HepG2 (cell line): Measurements from ENCODE around the gene NUP88. TPM values are rescaled to one million over a fixed set of nuclear protein-coding genes. Genes with fewer than 3 reads are reported as not detected.

Experiments used
- ATAC-seq: fragments of 200-7000 bp; cut with Tn5 transposase; 3 replicates; pipeline ENCODE4 v1.9.1; 2020; ENCODE audit warnings: mild to moderate bottlenecking, moderate library complexity
- BruUV-seq: library from RNA; stranded (reverse); fragments of 400-500 nt; replicated peaks from 2 replicates; lab custom pipeline; 2021; lab: Mats Ljungman, UMichigan
- CTCF ChIA-PET: fragments of 300-600 bp; formaldehyde crosslinking; extraction: SDS; loops from one replicate; lab custom pipeline; 2021; ENCODE audit warnings: low total read pairs, inconsistent platforms, low intra/inter-chr PET ratio; lab: Yijun Ruan, JAX
- POLR2A ChIA-PET: fragments of 350-600 bp; sonication (Branson Sonifier 250); formaldehyde crosslinking; loops from one replicate; lab custom pipeline; 2020; ENCODE audit warnings: antibody characterized with exemption, inconsistent platforms; lab: Yijun Ruan, JAX
- DNase-seq: peaks from one replicate; pipeline ENCODE4 v3.0.0-alpha.2; 2015; ENCODE audit warnings: low spot score
- FAIRE-seq: peaks from 3 replicates; lab custom pipeline; 2011; peaks lifted over from hg19 to GRCh38; lab: Jason Lieb, UNC
- H2AFZ ChIP-seq: one replicate; pipeline ENCODE4 v1.6.1; 2011; ENCODE audit warnings: low read length, inconsistent platforms
- H3K27ac ChIP-seq: fragments of 300-600 bp; 3 replicates; pipeline ENCODE4 v1.8.0; 2011; ENCODE audit warnings: mixed run types, mild to moderate bottlenecking, mixed read lengths, low read length, inconsistent platforms; ENCODE audit not compliant: insufficient read depth; ENCODE audit errors: extremely low read length
- H3K27me3 ChIP-seq, 2 experiments: fragments of 200-600 bp in 1 of 2; 2 replicates in 1 of 2; 3 replicates in 1 of 2; pipeline versions ENCODE4 v1.6.0 to v1.8.0; 2011; ENCODE audit warnings: low read length in 2 of 2, mild to moderate bottlenecking in 2 of 2, moderate library complexity in 2 of 2, inconsistent platforms in 1 of 2; ENCODE audit not compliant: insufficient read depth in 2 of 2, control insufficient read depth in 1 of 2
- H3K36me3 ChIP-seq, 2 experiments: fragments of 200-600 bp in 1 of 2; replicated peaks in 1 of 2; 2 replicates in 1 of 2; 3 replicates in 1 of 2; pipeline versions ENCODE4 v1.5.1 to v1.8.0; 2011; ENCODE audit warnings: low read length in 2 of 2, inconsistent platforms in 1 of 2; ENCODE audit not compliant: insufficient read depth in 2 of 2, control insufficient read depth in 1 of 2
- H3K4me1 ChIP-seq: 2 replicates; pipeline ENCODE4 v1.5.1; 2012; ENCODE audit warnings: low read length, inconsistent platforms; ENCODE audit not compliant: insufficient read depth
- H3K4me2 ChIP-seq: 2 replicates; pipeline ENCODE4 v1.6.0; 2011; ENCODE audit warnings: low read depth, low read length, inconsistent platforms
- H3K4me3 ChIP-seq, 3 experiments: fragments of 200-600 bp in 1 of 3; sonication (generic), shearing (Covaris generic) in 1 of 3; replicated peaks in 1 of 3; 2 replicates each; pipeline ENCODE4 v1.5.1; 2011 to 2016; ENCODE audit warnings: low read length in 3 of 3, inconsistent platforms in 2 of 3, low read depth in 2 of 3, mild to moderate bottlenecking in 2 of 3, control low read depth in 1 of 3, mixed read lengths in 1 of 3; ENCODE audit not compliant: insufficient read depth in 1 of 3
- H3K79me2 ChIP-seq: one replicate; pipeline ENCODE4 v1.6.1; 2011; ENCODE audit warnings: low read length, inconsistent platforms; ENCODE audit not compliant: insufficient read depth
- H3K9ac ChIP-seq: 2 replicates; pipeline ENCODE4 v1.6.0; 2011; ENCODE audit warnings: mild to moderate bottlenecking, low read depth, low read length, inconsistent platforms; ENCODE audit not compliant: insufficient read depth
- H3K9me3 ChIP-seq: 2 replicates; pipeline ENCODE4 v1.5.1; 2012; ENCODE audit warnings: mild to moderate bottlenecking, low read length
- H4K20me1 ChIP-seq: 2 replicates; pipeline ENCODE4 v1.6.0; 2011; ENCODE audit warnings: inconsistent platforms, mild to moderate bottlenecking, low read length, moderate library complexity; ENCODE audit not compliant: insufficient read depth
- BRD4 ChIP-seq: sonication (generic); formaldehyde crosslinking; IDR thresholded peaks from 2 replicates; pipeline ENCODE4 v1.4.0; 2020; ENCODE audit warnings: missing genetic modification reagents
- CTCF ChIP-seq: sonication (generic); formaldehyde crosslinking; IDR thresholded peaks from 2 replicates; pipeline ENCODE4 v1.5.0; 2020; ENCODE audit warnings: mild to moderate bottlenecking, missing genetic modification reagents, moderate library complexity
- DBP ChIP-seq: sonication (generic); formaldehyde crosslinking; IDR thresholded peaks from 2 replicates; pipeline ENCODE4 v1.4.0; 2020; ENCODE audit warnings: missing genetic modification reagents; ENCODE audit errors: not compliant biosample characterization
- KMT2B ChIP-seq: IDR thresholded peaks from 2 replicates; pipeline ENCODE4 v1.6.1; 2016; ENCODE audit warnings: missing genetic modification reagents, missing compliant biosample characterization
- NPAS2 ChIP-seq: sonication (generic); formaldehyde crosslinking; IDR thresholded peaks from 2 replicates; pipeline ENCODE4 v1.8.0; 2022; ENCODE audit warnings: mild to moderate bottlenecking, missing genetic modification reagents, borderline replicate concordance
- SALL1 ChIP-seq: sonication (generic); formaldehyde crosslinking; IDR thresholded peaks from 2 replicates; pipeline ENCODE4 v1.8.0; 2022; ENCODE audit warnings: mild to moderate bottlenecking, missing genetic modification reagents
- ZKSCAN8 ChIP-seq: IDR thresholded peaks from 2 replicates; pipeline ENCODE4 v1.6.1; 2016; ENCODE audit warnings: borderline replicate concordance, missing genetic modification reagents, missing compliant biosample characterization
- ZMYM4 ChIP-seq: sonication (generic); formaldehyde crosslinking; IDR thresholded peaks from 2 replicates; pipeline ENCODE4 v1.8.1; 2023; ENCODE audit warnings: mild to moderate bottlenecking, missing genetic modification reagents
- ZNF256 ChIP-seq: sonication (generic); formaldehyde crosslinking; conservative IDR thresholded peaks from 2 replicates; pipeline ENCODE4 v1.4.0; 2020; ENCODE audit warnings: missing genetic modification reagents
- ZNF777 ChIP-seq: sonication (generic); formaldehyde crosslinking; IDR thresholded peaks from 2 replicates; pipeline ENCODE4 v1.4.0; 2020; ENCODE audit warnings: missing genetic modification reagents
- ZNF878 ChIP-seq: sonication (generic); formaldehyde crosslinking; IDR thresholded peaks from 2 replicates; pipeline ENCODE4 v1.8.1; 2023; ENCODE audit warnings: mild to moderate bottlenecking, missing genetic modification reagents, moderate library complexity
- WGBS: methylation state at CpG from one replicate; pipeline ENCODE4 v1.1.6; 2017; ENCODE audit warnings: low lambda C conversion rate; 5-methylcytosine and 5-hydroxymethylcytosine counted together
- in situ Hi-C: cut with HindIII; loops from 2 replicates; pipeline ENCODE4 v1.10.0; 2017; ENCODE audit warnings: low pct_unique_long_range_greater_than_20kb; ENCODE audit not compliant: extremely low pct_ligation_motif_present
- intact Hi-C: fragments of 100-400 bp; cut with micrococcal nuclease; formaldehyde crosslinking; loops from one replicate; pipeline ENCODE4 v1.10.0; 2022; ENCODE audit not compliant: unreplicated experiment
- polyA plus RNA-seq, 8 experiments: library from polyadenylated mRNA; depleted of rRNA in 3 of 8; stranded (reverse) in 7 of 8; unstranded in 1 of 8; fragments of >200 nt; fragmentation: Illumina TruSeq in 4 of 8; extraction: Trizol in 4 of 8; gene quantifications; 2 replicates each; pipeline versions ENCODE4 v1.2.1 to v1.2.3, GENCODE V29; 2011 to 2016; ENCODE audit warnings: low read depth in 4 of 8, missing spikeins in 1 of 8, mixed read lengths in 1 of 8; ENCODE audit not compliant: insufficient read depth in 1 of 8
- total RNA-seq, 5 experiments: library from RNA; depleted of rRNA; stranded (reverse); fragments of >200 nt; fragmentation: Illumina TruSeq; extraction: Trizol; gene quantifications; 2 replicates each; pipeline ENCODE4 v1.2.3, GENCODE V29; 2016; ENCODE audit warnings: low read depth in 1 of 5
- TF ChIP-seq, protein P1 (sequence below): sonication (generic); formaldehyde crosslinking; IDR thresholded peaks from 2 replicates; pipeline ENCODE4 v1.4.0; 2020; ENCODE audit warnings: missing genetic modification reagents

Gene NUP88
- total and polyA plus RNA-seq, 2 of the 13 experiments (the other 11 are each of a cell fraction or from before 2014, with no cell fraction given): 48.2 to 130 TPM

GRCh38 chr17:5429191-5429887 is 9.9 kb upstream of the NUP88 start (continued):
- TF ChIP-seq, protein P1, sequence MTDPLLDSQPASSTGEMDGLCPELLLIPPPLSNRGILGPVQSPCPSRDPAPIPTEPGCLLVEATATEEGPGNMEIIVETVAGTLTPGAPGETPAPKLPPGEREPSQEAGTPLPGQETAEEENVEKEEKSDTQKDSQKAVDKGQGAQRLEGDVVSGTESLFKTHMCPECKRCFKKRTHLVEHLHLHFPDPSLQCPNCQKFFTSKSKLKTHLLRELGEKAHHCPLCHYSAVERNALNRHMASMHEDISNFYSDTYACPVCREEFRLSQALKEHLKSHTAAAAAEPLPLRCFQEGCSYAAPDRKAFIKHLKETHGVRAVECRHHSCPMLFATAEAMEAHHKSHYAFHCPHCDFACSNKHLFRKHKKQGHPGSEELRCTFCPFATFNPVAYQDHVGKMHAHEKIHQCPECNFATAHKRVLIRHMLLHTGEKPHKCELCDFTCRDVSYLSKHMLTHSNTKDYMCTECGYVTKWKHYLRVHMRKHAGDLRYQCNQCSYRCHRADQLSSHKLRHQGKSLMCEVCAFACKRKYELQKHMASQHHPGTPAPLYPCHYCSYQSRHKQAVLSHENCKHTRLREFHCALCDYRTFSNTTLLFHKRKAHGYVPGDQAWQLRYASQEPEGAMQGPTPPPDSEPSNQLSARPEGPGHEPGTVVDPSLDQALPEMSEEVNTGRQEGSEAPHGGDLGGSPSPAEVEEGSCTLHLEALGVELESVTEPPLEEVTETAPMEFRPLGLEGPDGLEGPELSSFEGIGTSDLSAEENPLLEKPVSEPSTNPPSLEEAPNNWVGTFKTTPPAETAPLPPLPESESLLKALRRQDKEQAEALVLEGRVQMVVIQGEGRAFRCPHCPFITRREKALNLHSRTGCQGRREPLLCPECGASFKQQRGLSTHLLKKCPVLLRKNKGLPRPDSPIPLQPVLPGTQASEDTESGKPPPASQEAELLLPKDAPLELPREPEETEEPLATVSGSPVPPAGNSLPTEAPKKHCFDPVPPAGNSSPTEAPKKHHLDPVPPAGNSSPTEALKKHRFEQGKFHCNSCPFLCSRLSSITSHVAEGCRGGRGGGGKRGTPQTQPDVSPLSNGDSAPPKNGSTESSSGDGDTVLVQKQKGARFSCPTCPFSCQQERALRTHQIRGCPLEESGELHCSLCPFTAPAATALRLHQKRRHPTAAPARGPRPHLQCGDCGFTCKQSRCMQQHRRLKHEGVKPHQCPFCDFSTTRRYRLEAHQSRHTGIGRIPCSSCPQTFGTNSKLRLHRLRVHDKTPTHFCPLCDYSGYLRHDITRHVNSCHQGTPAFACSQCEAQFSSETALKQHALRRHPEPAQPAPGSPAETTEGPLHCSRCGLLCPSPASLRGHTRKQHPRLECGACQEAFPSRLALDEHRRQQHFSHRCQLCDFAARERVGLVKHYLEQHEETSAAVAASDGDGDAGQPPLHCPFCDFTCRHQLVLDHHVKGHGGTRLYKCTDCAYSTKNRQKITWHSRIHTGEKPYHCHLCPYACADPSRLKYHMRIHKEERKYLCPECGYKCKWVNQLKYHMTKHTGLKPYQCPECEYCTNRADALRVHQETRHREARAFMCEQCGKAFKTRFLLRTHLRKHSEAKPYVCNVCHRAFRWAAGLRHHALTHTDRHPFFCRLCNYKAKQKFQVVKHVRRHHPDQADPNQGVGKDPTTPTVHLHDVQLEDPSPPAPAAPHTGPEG: no peak
- no peak for TF ChIP-seq SALL1 (CRISPR knock-in tag)
- TF ChIP-seq ZMYM4: no peak
- no peak for TF ChIP-seq KMT2B (CRISPR knock-in tag)

GRCh38 chr17:5425826-5426225 is 6.4 kb upstream of the NUP88 start:
- H3K4me1 ChIP-seq: peaks cover 24% of the 10 kb centered on the region
- CTCF ChIA-PET: no interaction called here
- DNase-seq: no peak
- H3K9ac ChIP-seq: no peak overlapping the region
- intact Hi-C loops: no loop called here
- no peak overlapping the region for H3K4me2 ChIP-seq
- in situ Hi-C loops: no loop called here
- TF ChIP-seq ZNF878 (CRISPR knock-in tag): no peak
- TF ChIP-seq DBP (CRISPR knock-in tag): no peak
- TF ChIP-seq ZKSCAN8 (CRISPR knock-in tag): no peak
- no peak for TF ChIP-seq NPAS2
- no peak for TF ChIP-seq BRD4 (CRISPR knock-in tag)
- no peak for TF ChIP-seq CTCF (CRISPR knock-in tag)
- no peak for TF ChIP-seq ZNF256 (CRISPR knock-in tag)
- TF ChIP-seq ZNF777: no peak
- TF ChIP-seq, all 625 proteins: peak for 0
- no TSS peak for BruUV-seq
- no peak for ATAC-seq
- peaks cover 24% of the 10 kb centered on the region for H3K79me2 ChIP-seq
- H3K27ac ChIP-seq: no peak overlapping the region
- H3K9me3 ChIP-seq: no peaks in the 10 kb centered on the region
- peaks cover 27 to 70% of the 10 kb centered on the region in 2 experiments for H3K36me3 ChIP-seq
- 97% methylated on average over 3 of the region's 3 CpGs for WGBS
- H3K4me3 ChIP-seq: no peak overlapping the region
- no peaks in the 10 kb centered on the region; a peak in 1 of 5 replicates for H3K27me3 ChIP-seq
- POLR2A ChIA-PET: no interaction called here
- FAIRE-seq: no peak
- no peaks in the 10 kb centered on the region; the same call in 1 of the 2 replicates for H4K20me1 ChIP-seq
- no peak overlapping the region for H2AFZ ChIP-seq
